ENCODE measurements around the gene MFAP3L.

DNA sequence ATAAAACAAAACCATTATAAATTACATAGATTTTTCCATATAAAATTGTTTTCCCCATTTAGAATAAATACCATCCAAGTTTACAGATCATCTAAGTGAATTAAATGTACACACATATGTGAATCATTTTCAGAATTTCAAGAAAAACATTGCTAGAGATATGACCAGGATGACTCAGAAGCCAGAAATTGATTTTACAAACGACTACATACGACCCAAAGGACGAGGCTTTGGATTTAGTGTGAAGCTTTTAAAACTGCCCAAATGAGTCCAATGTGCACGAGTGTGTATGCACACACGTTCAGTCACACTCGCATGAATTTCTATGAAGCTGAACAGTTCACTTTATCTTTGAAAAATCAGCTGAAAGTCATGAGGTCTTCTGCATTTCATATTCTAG, 37.9 kb downstream of the MFAP3L start:
- TF ChIP-seq, protein P1, sequence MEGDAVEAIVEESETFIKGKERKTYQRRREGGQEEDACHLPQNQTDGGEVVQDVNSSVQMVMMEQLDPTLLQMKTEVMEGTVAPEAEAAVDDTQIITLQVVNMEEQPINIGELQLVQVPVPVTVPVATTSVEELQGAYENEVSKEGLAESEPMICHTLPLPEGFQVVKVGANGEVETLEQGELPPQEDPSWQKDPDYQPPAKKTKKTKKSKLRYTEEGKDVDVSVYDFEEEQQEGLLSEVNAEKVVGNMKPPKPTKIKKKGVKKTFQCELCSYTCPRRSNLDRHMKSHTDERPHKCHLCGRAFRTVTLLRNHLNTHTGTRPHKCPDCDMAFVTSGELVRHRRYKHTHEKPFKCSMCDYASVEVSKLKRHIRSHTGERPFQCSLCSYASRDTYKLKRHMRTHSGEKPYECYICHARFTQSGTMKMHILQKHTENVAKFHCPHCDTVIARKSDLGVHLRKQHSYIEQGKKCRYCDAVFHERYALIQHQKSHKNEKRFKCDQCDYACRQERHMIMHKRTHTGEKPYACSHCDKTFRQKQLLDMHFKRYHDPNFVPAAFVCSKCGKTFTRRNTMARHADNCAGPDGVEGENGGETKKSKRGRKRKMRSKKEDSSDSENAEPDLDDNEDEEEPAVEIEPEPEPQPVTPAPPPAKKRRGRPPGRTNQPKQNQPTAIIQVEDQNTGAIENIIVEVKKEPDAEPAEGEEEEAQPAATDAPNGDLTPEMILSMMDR (IDR thresholded peaks at IDR 0.05) = no peak
- no peak for TF ChIP-seq POLR2A (IDR thresholded peaks at IDR 0.05)
